Tibial nerve (tissue), 4 donors: Measurements from ENCODE around the gene PHACTR4. TPM values are rescaled to one million over a fixed set of nuclear protein-coding genes. Genes with fewer than 3 reads are reported as not detected.

Source experiments
- DNase-seq, 2 donors: peaks; one replicate each; pipeline ENCODE4 v3.0.0-alpha.2; 2019; ENCODE audit warnings: low spot score in 2 of 2
- H3K27ac ChIP-seq, 4 donors: fragments of 200-600 bp; sonication (generic) in 3 of 4; one replicate each; pipeline ENCODE4 v1.5.1; 2017 to 2019; ENCODE audit warnings: mild to moderate bottlenecking in 1 of 4
- H3K27me3 ChIP-seq, 2 donors: fragments of 200-600 bp; sonication (generic) in 1 of 2; one replicate each; pipeline versions ENCODE4 v1.5.1 to v1.6.0; 2017 to 2019
- H3K36me3 ChIP-seq, 3 donors: fragments of 200-600 bp; sonication (generic); one replicate each; pipeline ENCODE4 v1.5.1; 2018 to 2019
- H3K4me1 ChIP-seq, 4 donors: fragments of 200-600 bp; sonication (generic) in 3 of 4; one replicate each; pipeline ENCODE4 v1.5.1; 2017 to 2019
- H3K4me3 ChIP-seq, 4 donors: fragments of 200-600 bp; sonication (generic) in 3 of 4; one replicate each; pipeline ENCODE4 v1.5.1; 2017 to 2019; ENCODE audit warnings: mild to moderate bottlenecking in 1 of 4, moderate library complexity in 1 of 4
- H3K9me3 ChIP-seq, 4 donors: fragments of 200-600 bp; sonication (generic) in 3 of 4; one replicate each; pipeline ENCODE4 v1.5.1; 2017 to 2019
- CTCF ChIP-seq, 5 experiments: fragments of 200-600 bp in 3 of 5; fragments of 450-650 bp in 2 of 5; sonication (generic) in 3 of 5; IDR thresholded peaks; one replicate each; pipeline ENCODE4 v1.5.1; 2016 to 2019; ENCODE audit warnings: antibody characterized with exemption in 5 of 5, mild to moderate bottlenecking in 3 of 5, moderate library complexity in 2 of 5
- EP300 ChIP-seq, 2 donors: sonication (generic); formaldehyde crosslinking; IDR thresholded peaks; one replicate each; pipeline ENCODE4 v1.6.1; 2017; ENCODE audit warnings: antibody characterized with exemption in 2 of 2, mild to moderate bottlenecking in 1 of 2
- POLR2A ChIP-seq, 2 donors: fragments of 450-650 bp; IDR thresholded peaks; one replicate each; pipeline ENCODE4 v1.6.1; 2017; ENCODE audit warnings: antibody characterized with exemption in 2 of 2, mild to moderate bottlenecking in 2 of 2, moderate library complexity in 2 of 2
- WGBS, 2 donors: methylation state at CpG; one replicate each; pipeline ENCODE4 v1.1.5; 2018; 5-methylcytosine and 5-hydroxymethylcytosine counted together
- total RNA-seq, 4 donors: library from RNA; depleted of rRNA; stranded (reverse); fragments of >200 nt; gene quantifications; one replicate each; pipeline ENCODE4 v1.1.0, GENCODE V29; 2016

The PHACTR4 gene
- total RNA-seq, 4 donors from 2014 or later, result 25.1 to 38.7 (median 33.6) TPM

GRCh38 chr1:28411656-28412055 is 42.1 kb downstream of the PHACTR4 start:
- Histone ChIP-seq H3K27me3 (no peaks in the 10 kb centered on the region), H3K4me1 (peaks cover 0 to 30% (median 0%) of the 10 kb centered on the region in 4 donors), H3K36me3 (no peaks in the 10 kb centered on the region), H3K27ac (no peak overlapping the region), H3K9me3 (no peaks in the 10 kb centered on the region), H3K4me3 (no peak overlapping the region)
- 82 to 85% methylated on average over 5 of the region's 5 CpGs for WGBS, 2 donors
- TF ChIP-seq EP300 (IDR thresholded peaks at IDR 0.05), result no peak
- no peak for TF ChIP-seq POLR2A (IDR thresholded peaks at IDR 0.05)
- no peak for TF ChIP-seq CTCF (IDR thresholded peaks at IDR 0.05)
- DNase-seq, result no peak

- Histone ChIP-seq H3K9me3 (no peaks in the 10 kb centered on the region), H3K36me3 (no peaks in the 10 kb centered on the region), H3K4me1 (peaks cover 0 to 31% (median 0%) of the 10 kb centered on the region in 4 donors), H3K27ac (no peak overlapping the region), H3K4me3 (no peak overlapping the region), H3K27me3 (no peaks in the 10 kb centered on the region)
- no peak for TF ChIP-seq EP300 (IDR thresholded peaks at IDR 0.05)
- TF ChIP-seq POLR2A (IDR thresholded peaks at IDR 0.05), result no peak
- no peak for TF ChIP-seq CTCF (IDR thresholded peaks at IDR 0.05)
- DNase-seq, result no peak
- 70 to 88% methylated on average over 3 of the region's 3 CpGs for WGBS, 2 donors
These were observed 43.2 kb downstream of the PHACTR4 start for GRCh38 chr1:28412731-28413130.

GRCh38 chr1:28416509-28417194 is 47.1 kb downstream of the PHACTR4 start:
- Histone ChIP-seq H3K4me3 (no peak overlapping the region), H3K27me3 (no peaks in the 10 kb centered on the region), H3K9me3 (no peaks in the 10 kb centered on the region), H3K36me3 (no peaks in the 10 kb centered on the region), H3K27ac (no peak overlapping the region), H3K4me1 (peaks cover 0 to 24% (median 0%) of the 10 kb centered on the region in 4 donors)
- TF ChIP-seq EP300 (IDR thresholded peaks at IDR 0.05) (no peak), CTCF (IDR thresholded peaks at IDR 0.05) (no peak), POLR2A (IDR thresholded peaks at IDR 0.05) (no peak)
- 71 to 79% methylated on average over 2 of the region's 2 CpGs for WGBS, 2 donors
- no peak for DNase-seq

GRCh38 chr1:28417441-28417922 is 47.9 kb downstream of the PHACTR4 start:
- H3K4me1 ChIP-seq, result peaks cover 0 to 24% (median 0%) of the 10 kb centered on the region in 4 donors
- H3K4me3 ChIP-seq, result no peak overlapping the region
- no peak overlapping the region for H3K27ac ChIP-seq
- H3K27me3 ChIP-seq, result no peaks in the 10 kb centered on the region
- H3K9me3 ChIP-seq, result no peaks in the 10 kb centered on the region
- DNase-seq, result no peak
- WGBS, 2 donors, result 58 to 76% methylated on average over 3 of the region's 3 CpGs
- H3K36me3 ChIP-seq, result no peaks in the 10 kb centered on the region
- TF ChIP-seq POLR2A (IDR thresholded peaks at IDR 0.05) (no peak), CTCF (IDR thresholded peaks at IDR 0.05) (no peak), EP300 (IDR thresholded peaks at IDR 0.05) (no peak)

- Histone ChIP-seq H3K4me3 (no peak overlapping the region), H3K9me3 (no peaks in the 10 kb centered on the region), H3K27ac (no peak overlapping the region), H3K36me3 (no peaks in the 10 kb centered on the region), H3K4me1 (peaks cover 0 to 24% (median 0%) of the 10 kb centered on the region in 4 donors), H3K27me3 (no peaks in the 10 kb centered on the region)
- 93% methylated on average over 4 of the region's 4 CpGs for WGBS, 2 donors
- TF ChIP-seq EP300 (IDR thresholded peaks at IDR 0.05), result no peak
- no peak for TF ChIP-seq CTCF (IDR thresholded peaks at IDR 0.05)
- TF ChIP-seq POLR2A (IDR thresholded peaks at IDR 0.05), result no peak
- no peak for DNase-seq
These were observed 48.5 kb downstream of the PHACTR4 start for GRCh38 chr1:28417926-28418637.
